ENCODE results near the gene TC2N.
"Not testable (repeated sequence)": the region's sequence is repeated elsewhere in the genome, so short reads cannot be mapped to it uniquely, and the experiment has no call there.

The TC2N gene

DNA sequence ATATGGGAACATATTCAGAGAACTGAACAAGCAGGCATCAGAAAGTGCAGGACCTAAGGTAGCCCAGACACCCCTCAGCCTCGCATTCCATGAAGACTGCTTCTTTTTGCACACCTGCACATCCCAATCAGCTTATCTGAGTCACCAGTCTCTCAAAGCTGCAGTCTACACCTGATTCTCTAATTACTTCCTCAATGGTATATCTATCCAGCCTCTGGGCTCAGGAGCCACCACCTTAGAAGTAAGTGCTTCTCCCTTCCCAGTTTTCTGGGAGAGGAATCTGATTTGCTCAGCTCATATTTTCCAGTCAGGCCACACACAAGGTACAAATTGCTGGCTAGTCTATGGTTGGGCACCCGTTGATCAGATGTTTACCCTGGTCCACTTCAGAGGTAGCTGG lies 21.7 kb downstream of the TC2N start:
- ATAC-seq: no peak
- TF ChIP-seq SNAI2 (CRISPR knock-in tag; IDR thresholded peaks at IDR 0.05): no peak
- TF ChIP-seq CSDC2 (CRISPR knock-in tag; IDR thresholded peaks at IDR 0.05): no peak
- TF ChIP-seq ISL1 (CRISPR knock-in tag; IDR thresholded peaks at IDR 0.05): no peak
- no peak for TF ChIP-seq RARB (CRISPR knock-in tag; IDR thresholded peaks at IDR 0.05)
- no peak for TF ChIP-seq ARNTL (CRISPR knock-in tag; IDR thresholded peaks at IDR 0.05; ENCODE audit: borderline replicate concordance, low read depth)
- TF ChIP-seq BACH2 (CRISPR knock-in tag; IDR thresholded peaks at IDR 0.05; ENCODE audit: borderline replicate concordance): no peak
- TF ChIP-seq PATZ1 (CRISPR knock-in tag; IDR thresholded peaks at IDR 0.05; ENCODE audit: borderline replicate concordance): no peak
- TF ChIP-seq TOX (CRISPR knock-in tag; IDR thresholded peaks at IDR 0.05; ENCODE audit: borderline replicate concordance): no peak
- no peak for TF ChIP-seq TCF4 (CRISPR knock-in tag; IDR thresholded peaks at IDR 0.05; ENCODE audit: borderline replicate concordance)
- no peak for TF ChIP-seq ZNF565 (CRISPR knock-in tag; conservative IDR thresholded peaks at IDR 0.05; ENCODE audit: low read depth)
- no peak for TF ChIP-seq PPARA (CRISPR knock-in tag; IDR thresholded peaks at IDR 0.05; ENCODE audit: borderline replicate concordance)
- no peak for TF ChIP-seq ZFP30 (CRISPR knock-in tag; IDR thresholded peaks at IDR 0.05)
- TF ChIP-seq ZNF8 (CRISPR knock-in tag; IDR thresholded peaks at IDR 0.05): no peak

DNA sequence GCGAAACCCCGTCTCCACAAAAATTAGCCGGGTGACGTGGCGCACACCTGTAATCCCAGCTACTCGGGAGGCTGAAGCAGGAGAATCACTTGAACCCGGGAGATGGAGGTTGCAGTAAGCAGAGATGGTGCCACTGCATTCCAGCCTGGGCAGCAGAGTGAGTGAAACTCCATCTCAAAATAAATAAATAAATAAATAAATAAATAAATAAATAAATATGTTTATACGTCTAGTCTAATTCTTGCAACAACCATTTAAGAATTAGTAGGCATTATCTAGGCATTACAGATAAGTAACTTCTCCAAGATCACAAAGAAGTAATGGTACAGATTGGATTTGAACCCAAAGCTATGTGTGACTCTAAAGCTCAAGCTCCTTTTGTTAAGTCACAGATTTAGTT lies 22.3 kb downstream of the TC2N start:
- ATAC-seq: not testable (repeated sequence)

DNA sequence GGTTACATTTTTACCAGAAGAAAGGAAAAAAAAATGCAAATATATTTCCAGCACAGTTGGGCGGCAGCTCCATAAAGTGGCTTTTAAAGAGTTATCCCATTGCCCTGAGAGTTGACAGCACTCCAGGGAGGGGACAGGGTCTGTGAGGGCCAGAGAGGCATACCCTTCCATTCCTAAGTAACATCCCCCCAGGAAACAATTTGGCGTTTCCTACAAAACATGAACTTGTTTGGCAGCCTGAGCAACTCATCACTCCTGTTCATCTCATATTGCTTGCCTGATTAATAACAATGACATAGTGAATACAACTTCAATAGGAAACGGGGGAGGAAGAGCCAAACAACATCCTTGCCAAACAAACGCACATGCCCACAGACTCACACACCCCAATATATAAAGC lies 23.3 kb downstream of the TC2N start:
- TF ChIP-seq ZNF8 (CRISPR knock-in tag; IDR thresholded peaks at IDR 0.05) (no peak), TOX (CRISPR knock-in tag; IDR thresholded peaks at IDR 0.05; ENCODE audit: borderline replicate concordance) (no peak), ARNTL (CRISPR knock-in tag; IDR thresholded peaks at IDR 0.05; ENCODE audit: borderline replicate concordance, low read depth) (no peak)
- no peak for ATAC-seq

DNA sequence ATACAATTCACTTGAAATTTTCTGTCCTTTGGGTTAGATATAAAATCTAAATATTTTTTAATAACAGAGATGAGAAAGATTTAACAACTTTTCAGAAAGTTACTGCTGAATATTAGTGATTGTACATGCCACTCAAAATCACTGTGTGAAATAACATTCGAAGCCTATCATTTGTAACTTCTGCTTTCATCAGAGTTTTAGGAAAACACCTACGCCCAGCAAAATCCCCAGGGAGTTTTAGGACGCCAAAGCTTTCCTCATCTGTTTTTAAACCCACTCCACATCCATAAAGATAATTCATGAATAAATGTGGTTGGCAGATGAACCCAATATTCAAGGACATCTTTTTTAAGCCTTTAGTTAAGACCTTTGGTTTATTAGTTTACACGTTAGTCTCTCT lies 23.9 kb downstream of the TC2N start:
- TF ChIP-seq CSRNP3 (CRISPR knock-in tag; IDR thresholded peaks at IDR 0.05) (no peak), BACH2 (CRISPR knock-in tag; IDR thresholded peaks at IDR 0.05; ENCODE audit: borderline replicate concordance) (no peak)
- no peak for ATAC-seq

GRCh38 chr14:91841065-91841464 lies 26.3 kb downstream of the TC2N start:
- TF ChIP-seq ARNTL (CRISPR knock-in tag; IDR thresholded peaks at IDR 0.05; ENCODE audit: borderline replicate concordance, low read depth) (no peak), CSDC2 (CRISPR knock-in tag; IDR thresholded peaks at IDR 0.05) (no peak), ISL1 (CRISPR knock-in tag; IDR thresholded peaks at IDR 0.05) (no peak), PPARA (CRISPR knock-in tag; IDR thresholded peaks at IDR 0.05; ENCODE audit: borderline replicate concordance) (no peak)
- ATAC-seq: no peak

DNA sequence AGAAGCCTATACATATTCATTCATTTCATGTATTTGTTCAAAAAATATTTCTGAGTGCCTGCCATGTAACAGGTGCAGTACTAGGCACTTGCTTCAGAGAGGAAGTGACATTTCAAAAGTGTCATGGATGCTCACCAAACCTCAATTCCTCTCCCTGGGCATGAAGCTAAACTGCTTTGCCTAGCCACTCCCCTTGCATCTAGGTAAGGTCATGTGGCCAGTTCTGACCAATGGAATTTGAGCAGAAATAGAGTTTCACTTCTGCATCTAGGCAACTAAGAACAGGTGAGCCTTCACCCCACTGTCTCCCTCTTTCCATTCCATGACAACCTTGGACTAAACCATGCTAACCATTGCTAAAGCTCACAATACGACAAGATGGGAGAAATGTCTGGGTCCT lies 27.6 kb downstream of the TC2N start:
- ATAC-seq: no peak
- TF ChIP-seq BACH2 (CRISPR knock-in tag; IDR thresholded peaks at IDR 0.05; ENCODE audit: borderline replicate concordance) (no peak), ZFP30 (CRISPR knock-in tag; IDR thresholded peaks at IDR 0.05) (no peak), ISL1 (CRISPR knock-in tag; IDR thresholded peaks at IDR 0.05) (no peak), ARNTL (CRISPR knock-in tag; IDR thresholded peaks at IDR 0.05; ENCODE audit: borderline replicate concordance, low read depth) (no peak), ZC3H10 (CRISPR knock-in tag; IDR thresholded peaks at IDR 0.05) (no peak), POU6F1 (CRISPR knock-in tag; IDR thresholded peaks at IDR 0.05; ENCODE audit: borderline replicate concordance, low read depth) (no peak), PATZ1 (CRISPR knock-in tag; IDR thresholded peaks at IDR 0.05; ENCODE audit: borderline replicate concordance) (no peak), TCF4 (CRISPR knock-in tag; IDR thresholded peaks at IDR 0.05; ENCODE audit: borderline replicate concordance) (no peak), ZNF70 (CRISPR knock-in tag; IDR thresholded peaks at IDR 0.05) (no peak), OSR1 (CRISPR knock-in tag; IDR thresholded peaks at IDR 0.05) (no peak), PPARA (CRISPR knock-in tag; IDR thresholded peaks at IDR 0.05; ENCODE audit: borderline replicate concordance) (no peak), ESRRG (CRISPR knock-in tag; IDR thresholded peaks at IDR 0.05) (no peak), CREB5 (CRISPR knock-in tag; IDR thresholded peaks at IDR 0.05; ENCODE audit: low read depth) (no peak), CSRNP3 (CRISPR knock-in tag; IDR thresholded peaks at IDR 0.05) (no peak), GLIS3 (CRISPR knock-in tag; IDR thresholded peaks at IDR 0.05) (no peak)

Measured in SK-N-SH treated with all-trans-retinoic acid at 6 μM for 48 hours (cell line).